Muscle layer of duodenum (tissue), 2 donors: ENCODE results near the gene SHISA6.

ENCODE experiments used
- H3K27ac ChIP-seq: one replicate; pipeline ENCODE4 v1.7.0; 2013; ENCODE audit warnings: mild to moderate bottlenecking, low read length
- H3K27me3 ChIP-seq: one replicate; pipeline ENCODE4 v1.7.0; 2013; ENCODE audit warnings: low read depth, mild to moderate bottlenecking, control low read depth, low read length
- H3K36me3 ChIP-seq, 2 donors: one replicate each; pipeline ENCODE4 v1.7.0; 2013; ENCODE audit warnings: low read length in 2 of 2, control low read depth in 1 of 2, mild to moderate bottlenecking in 1 of 2; ENCODE audit not compliant: insufficient read depth in 2 of 2, control insufficient read depth in 1 of 2
- H3K4me1 ChIP-seq, 2 donors: one replicate each; pipeline ENCODE4 v1.7.0; 2013; ENCODE audit warnings: low read length in 2 of 2, mild to moderate bottlenecking in 2 of 2, control low read depth in 1 of 2, moderate library complexity in 1 of 2; ENCODE audit not compliant: insufficient read depth in 2 of 2, control insufficient read depth in 1 of 2
- H3K4me3 ChIP-seq, 2 donors: one replicate each; pipeline ENCODE4 v1.7.0; 2013; ENCODE audit warnings: low read length in 2 of 2, low read depth in 1 of 2, mild to moderate bottlenecking in 1 of 2
- H3K9me3 ChIP-seq, 2 donors: one replicate each; pipeline ENCODE4 v1.7.0; 2013; ENCODE audit warnings: low read length in 2 of 2, control low read depth in 1 of 2, mild to moderate bottlenecking in 1 of 2; ENCODE audit not compliant: control insufficient read depth in 1 of 2
- donor health status: healthy.

Gene SHISA6

GRCh38 chr17:11328770-11329169, 87.8 kb downstream of the SHISA6 start:
- no peaks in the 10 kb centered on the region for H3K9me3 ChIP-seq
- H3K4me1 ChIP-seq = peaks cover 0 to 19% of the 10 kb centered on the region in 2 donors
- no peaks in the 10 kb centered on the region for H3K27me3 ChIP-seq
- H3K36me3 ChIP-seq = no peaks in the 10 kb centered on the region
- H3K4me3 ChIP-seq = no peak overlapping the region
- no peak overlapping the region for H3K27ac ChIP-seq

DNA sequence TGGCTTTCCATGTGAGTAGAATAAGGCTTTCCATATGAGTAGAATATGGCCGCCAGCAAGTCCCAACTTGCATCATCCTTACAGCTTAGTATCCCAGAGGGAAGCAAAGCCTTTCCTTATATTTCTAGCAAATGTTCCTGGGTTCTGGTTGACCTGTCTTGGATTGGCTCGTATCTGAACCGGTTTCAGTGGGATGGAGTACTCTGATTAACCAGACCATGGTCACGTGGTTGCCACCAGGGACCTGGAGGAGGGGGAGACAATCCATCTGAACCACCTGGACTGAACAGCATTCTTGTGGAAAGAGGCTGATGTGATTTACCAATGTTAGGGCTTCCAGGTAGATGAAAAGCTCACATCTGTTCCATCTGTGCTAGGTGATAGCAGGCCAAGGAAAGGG, 89.0 kb downstream of the SHISA6 start:
- Histone ChIP-seq H3K4me3 (no peak overlapping the region), H3K4me1 (peaks cover 0 to 19% of the 10 kb centered on the region in 2 donors), H3K27ac (no peak overlapping the region), H3K27me3 (no peaks in the 10 kb centered on the region), H3K9me3 (no peaks in the 10 kb centered on the region), H3K36me3 (no peaks in the 10 kb centered on the region)

DNA sequence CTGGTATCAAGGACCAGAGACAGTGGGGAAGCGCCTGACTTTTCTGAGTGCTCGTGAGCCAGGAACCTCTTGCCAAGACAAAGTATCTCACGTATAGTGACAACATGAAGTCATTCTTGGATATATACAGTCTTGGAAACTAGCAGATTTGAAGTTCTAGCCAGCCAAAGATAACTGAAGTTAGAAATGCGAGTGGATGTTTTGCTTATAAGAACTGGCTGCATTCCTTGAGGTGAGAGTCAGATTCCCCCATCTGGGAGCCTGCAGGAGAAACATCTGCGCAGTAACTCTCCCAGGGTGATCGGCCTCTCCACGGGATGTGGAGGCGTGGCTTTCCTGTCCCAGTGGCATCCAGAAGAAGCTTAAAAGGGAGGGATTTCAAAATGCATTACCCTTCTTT, 89.8 kb downstream of the SHISA6 start:
- H3K4me1 ChIP-seq = peaks cover 0 to 19% of the 10 kb centered on the region in 2 donors

DNA sequence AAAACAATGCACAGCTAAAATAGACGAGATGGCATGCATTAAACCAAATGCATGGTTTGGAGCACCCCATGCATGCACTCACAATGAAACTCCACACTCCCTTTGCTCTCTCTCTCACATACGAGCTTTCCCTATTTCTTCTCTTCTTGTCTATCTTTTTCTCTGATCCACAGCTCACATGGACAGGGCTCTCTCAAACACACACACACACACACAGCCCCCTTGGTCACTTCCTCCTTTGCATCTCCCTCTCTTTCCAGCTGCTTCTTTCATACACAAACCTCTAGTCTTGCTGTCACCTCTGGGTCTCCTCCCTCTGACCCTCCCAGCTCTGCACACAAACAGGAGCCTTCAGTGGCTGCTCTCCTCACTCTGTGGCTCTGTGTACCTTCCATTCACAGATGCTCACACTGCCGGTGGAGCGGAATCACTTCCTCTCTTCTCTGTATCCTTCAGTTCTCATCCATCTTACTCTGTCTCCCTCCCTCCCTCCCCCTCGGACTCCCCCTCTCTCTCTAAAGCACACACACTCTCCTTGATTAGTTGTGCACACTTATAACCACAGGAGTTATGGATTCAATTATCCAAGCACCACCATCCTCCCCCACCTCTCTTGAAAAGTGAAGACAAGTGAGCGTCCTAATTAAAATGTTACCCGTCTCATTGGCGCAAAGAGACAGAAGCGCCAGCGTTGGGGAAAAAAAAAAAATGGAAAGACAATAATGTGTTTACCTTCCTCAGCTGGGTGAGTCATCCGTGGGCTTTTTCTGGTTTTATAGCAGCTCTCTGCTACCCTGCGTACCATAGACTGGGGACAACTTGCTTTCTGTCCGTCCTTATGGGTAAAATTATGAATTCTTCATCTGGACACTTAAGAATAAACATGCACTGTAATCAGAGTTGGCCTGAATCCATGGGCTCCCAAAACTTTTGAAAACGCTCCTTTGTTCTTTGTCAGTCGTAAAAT, 90.8 kb downstream of the SHISA6 start:
- no peak overlapping the region for H3K27ac ChIP-seq

More for the DNA sequence above, 89.8 kb downstream of the SHISA6 start:
- Histone ChIP-seq H3K9me3 (no peaks in the 10 kb centered on the region), H3K27me3 (no peaks in the 10 kb centered on the region), H3K27ac (no peak overlapping the region), H3K36me3 (no peaks in the 10 kb centered on the region), H3K4me3 (no peak overlapping the region)

DNA sequence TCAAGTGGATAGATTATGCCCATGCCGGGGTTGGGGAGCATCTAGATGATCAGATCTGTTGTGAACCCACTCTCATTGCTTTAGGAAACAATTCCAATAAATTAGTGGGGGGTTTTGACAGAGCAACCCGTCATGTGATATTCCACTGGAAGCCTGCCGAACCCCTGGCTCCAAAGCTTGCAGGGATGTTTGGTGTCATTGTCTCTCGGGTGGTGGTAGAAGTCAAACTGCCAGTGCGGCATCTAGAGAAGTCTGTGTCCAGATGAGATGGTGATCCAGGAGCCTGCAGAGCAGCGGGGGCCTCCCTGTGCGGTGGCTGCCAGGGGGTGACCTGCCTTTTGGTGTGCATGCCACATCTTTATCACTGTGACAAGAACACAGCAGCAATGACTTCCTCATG, 91.7 kb downstream of the SHISA6 start:
- peaks cover 0 to 19% of the 10 kb centered on the region in 2 donors for H3K4me1 ChIP-seq
- no peaks in the 10 kb centered on the region for H3K9me3 ChIP-seq
- no peak overlapping the region for H3K27ac ChIP-seq
- H3K36me3 ChIP-seq = no peaks in the 10 kb centered on the region
- no peaks in the 10 kb centered on the region for H3K27me3 ChIP-seq
- H3K4me3 ChIP-seq = no peak overlapping the region

More for the DNA sequence above, 90.8 kb downstream of the SHISA6 start:
- no peaks in the 10 kb centered on the region for H3K27me3 ChIP-seq
- no peaks in the 10 kb centered on the region for H3K9me3 ChIP-seq
- H3K4me1 ChIP-seq = peaks cover 0 to 19% of the 10 kb centered on the region in 2 donors
- H3K4me3 ChIP-seq = no peak overlapping the region
- H3K36me3 ChIP-seq = no peaks in the 10 kb centered on the region

DNA sequence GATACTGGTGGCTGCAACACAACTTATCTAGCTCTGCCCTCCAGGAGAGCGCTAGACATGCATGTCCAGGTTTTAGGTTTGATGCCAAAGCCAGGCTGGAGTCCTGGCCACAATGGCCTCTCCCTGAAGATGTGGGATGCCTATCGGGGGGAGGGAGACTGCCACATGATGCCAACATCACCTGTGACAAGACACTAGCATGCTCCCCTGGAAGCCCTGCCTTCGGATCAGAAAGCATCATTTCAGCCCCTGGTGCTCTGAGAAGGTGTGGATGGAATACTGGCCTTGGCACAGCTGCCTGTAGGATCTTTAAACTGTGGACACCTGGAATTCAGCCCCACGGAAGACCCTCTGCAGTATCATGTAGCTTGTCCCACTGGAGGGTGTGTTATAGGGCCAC, 93.5 kb downstream of the SHISA6 start:
- Histone ChIP-seq H3K4me3 (no peak overlapping the region), H3K27me3 (no peaks in the 10 kb centered on the region), H3K4me1 (peaks cover 0 to 9% of the 10 kb centered on the region in 2 donors), H3K36me3 (no peaks in the 10 kb centered on the region), H3K9me3 (no peaks in the 10 kb centered on the region), H3K27ac (no peak overlapping the region)

GRCh38 chr17:11336290-11336689, 95.3 kb downstream of the SHISA6 start:
- Histone ChIP-seq H3K9me3 (no peaks in the 10 kb centered on the region), H3K4me1 (peaks cover 0 to 7% of the 10 kb centered on the region in 2 donors), H3K27me3 (no peaks in the 10 kb centered on the region), H3K36me3 (no peaks in the 10 kb centered on the region), H3K27ac (no peak overlapping the region), H3K4me3 (no peak overlapping the region)

DNA sequence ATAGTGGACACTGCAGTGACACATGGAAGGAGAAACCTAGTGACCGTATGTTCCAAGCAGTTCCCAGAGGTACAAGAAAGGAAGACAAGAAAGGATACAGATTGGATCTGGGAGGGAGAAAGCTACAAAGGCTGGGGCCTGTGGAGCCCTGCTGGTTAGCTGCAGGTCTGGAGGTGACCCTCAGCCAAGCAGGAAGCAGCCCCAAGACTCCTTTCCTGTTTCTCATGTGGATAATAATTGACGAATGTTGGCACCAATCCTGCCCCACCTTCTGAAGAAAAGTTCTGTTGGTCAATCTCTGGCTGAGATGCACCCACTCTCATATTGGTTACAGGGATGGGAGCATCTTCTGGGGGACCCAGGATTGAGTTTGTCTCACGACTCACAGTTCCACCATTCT, 99.8 kb downstream of the SHISA6 start:
- Histone ChIP-seq H3K36me3 (no peaks in the 10 kb centered on the region), H3K27me3 (no peaks in the 10 kb centered on the region), H3K4me3 (no peak overlapping the region), H3K27ac (no peak overlapping the region), H3K4me1 (no peaks in the 10 kb centered on the region), H3K9me3 (no peaks in the 10 kb centered on the region)

DNA sequence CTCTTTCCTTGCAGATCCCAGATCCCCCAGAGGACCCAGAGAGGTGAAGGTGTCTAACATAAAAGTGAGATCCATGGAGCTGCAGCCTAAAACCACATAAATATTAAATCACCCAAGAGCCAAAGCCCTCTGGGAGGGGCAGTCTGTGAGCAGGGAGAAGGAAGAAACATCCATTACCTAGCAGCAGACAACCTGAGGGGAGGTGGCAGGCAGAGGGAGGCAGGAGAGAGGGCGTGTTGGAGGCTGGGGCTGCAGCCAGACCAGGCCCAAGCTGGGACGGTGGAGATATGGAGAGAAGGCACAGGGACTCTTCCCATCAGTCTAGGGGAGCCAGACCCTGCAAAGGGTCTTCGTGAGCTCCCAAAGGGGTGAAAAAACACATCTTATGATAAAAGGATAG, 101.1 kb downstream of the SHISA6 start:
- H3K4me1 ChIP-seq = no peaks in the 10 kb centered on the region
- H3K27me3 ChIP-seq = no peaks in the 10 kb centered on the region
- no peaks in the 10 kb centered on the region for H3K9me3 ChIP-seq
- no peak overlapping the region for H3K27ac ChIP-seq
- H3K4me3 ChIP-seq = no peak overlapping the region
- H3K36me3 ChIP-seq = no peaks in the 10 kb centered on the region

GRCh38 chr17:11349106-11349505, 108.1 kb downstream of the SHISA6 start:
- Histone ChIP-seq H3K4me1 (no peaks in the 10 kb centered on the region), H3K27ac (no peak overlapping the region), H3K27me3 (no peaks in the 10 kb centered on the region), H3K36me3 (no peaks in the 10 kb centered on the region), H3K4me3 (no peak overlapping the region), H3K9me3 (no peaks in the 10 kb centered on the region)

DNA sequence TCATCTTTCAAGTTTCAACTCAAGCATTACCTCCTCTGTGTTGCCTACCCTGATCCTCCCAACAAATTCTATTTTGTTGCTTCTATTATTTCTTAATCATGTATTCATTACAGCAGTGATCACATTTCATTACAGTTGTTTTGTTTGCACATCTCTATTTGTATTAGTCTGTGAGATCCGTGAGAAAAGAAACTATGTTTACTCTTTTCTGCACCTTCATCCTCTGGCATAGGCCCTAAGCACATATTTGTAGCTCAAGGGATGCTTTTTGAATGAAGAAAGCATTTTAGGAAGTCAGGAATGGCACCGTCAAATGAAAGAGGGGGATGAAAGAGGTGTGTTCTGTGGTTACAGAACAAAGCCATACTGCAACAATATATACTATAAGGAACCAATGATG, 110.5 kb downstream of the SHISA6 start:
- Histone ChIP-seq H3K27me3 (no peaks in the 10 kb centered on the region), H3K4me3 (no peak overlapping the region), H3K36me3 (no peaks in the 10 kb centered on the region), H3K9me3 (no peaks in the 10 kb centered on the region), H3K27ac (no peak overlapping the region), H3K4me1 (no peaks in the 10 kb centered on the region)

DNA sequence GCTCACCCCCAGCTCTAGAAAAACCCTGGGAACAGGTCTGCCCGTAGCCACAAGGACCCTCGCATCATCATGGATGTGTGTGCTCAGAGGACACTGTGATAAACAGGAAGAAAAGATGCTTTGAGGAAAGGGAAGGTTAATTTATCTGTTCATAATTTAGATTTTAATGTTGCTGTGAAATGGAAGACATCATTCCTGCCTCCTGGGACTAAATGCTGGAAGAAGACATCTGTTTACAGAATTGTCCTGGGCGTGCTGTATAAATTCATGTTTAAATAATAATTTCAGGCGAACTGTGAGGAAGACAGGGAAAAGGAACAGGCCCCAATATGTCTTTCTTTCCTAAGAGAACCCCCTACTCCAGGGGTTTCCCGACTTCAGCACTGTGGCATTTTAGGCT, 112.6 kb downstream of the SHISA6 start:
- no peaks in the 10 kb centered on the region for H3K9me3 ChIP-seq
- no peak overlapping the region for H3K4me3 ChIP-seq
- H3K27me3 ChIP-seq = no peaks in the 10 kb centered on the region
- no peak overlapping the region for H3K27ac ChIP-seq
- H3K4me1 ChIP-seq = no peaks in the 10 kb centered on the region
- H3K36me3 ChIP-seq = no peaks in the 10 kb centered on the region
